Measurements from ENCODE around the gene CDH5. TPM values are rescaled to one million over a fixed set of nuclear protein-coding genes. Genes with fewer than 3 reads are reported as not detected.
A peak's percentile ranks its signal among the peaks of the same experiment; 100 is the strongest.

Gene CDH5
- total and polyA plus RNA-seq, 4 donors = 29.9 to 196 (median 81.1) TPM

GRCh38 chr16:66426112-66427035, 59.9 kb downstream of the CDH5 start:
- Histone ChIP-seq H3K9me3 (ENCODE audit: control insufficient read depth in 4 of 4, insufficient read depth in 3 of 4, low read length in 3 of 4) (peaks cover 0 to 3% (median 0%) of the 10 kb centered on the region in 4 donors), H3K27ac (ENCODE audit: low read depth in 1 of 2, low read length in 1 of 2) (no peak overlapping the region), H3K4me3 (no peak overlapping the region), H3K27me3 (ENCODE audit: control insufficient read depth in 3 of 3, insufficient read depth in 3 of 3, low read length in 2 of 3) (peaks cover 0 to 47% (median 3%) of the 10 kb centered on the region in 3 donors), H3K4me1 (ENCODE audit: control insufficient read depth in 5 of 5, insufficient read depth in 5 of 5, low read length in 5 of 5) (peaks cover 0 to 34% (median 2%) of the 10 kb centered on the region in 5 donors), H3K9ac (ENCODE audit: insufficient read depth in 1 of 2, low read length in 2 of 2) (no peak overlapping the region), H3K36me3 (ENCODE audit: control insufficient read depth in 4 of 4, insufficient read depth in 4 of 4, low read length in 4 of 4) (no peaks in the 10 kb centered on the region)
- WGBS, 2 donors = 15 to 16% methylated on average over 56 of the region's 56 CpGs
- TF ChIP-seq CTCF (IDR thresholded peaks at IDR 0.05; ENCODE audit: control extremely low read depth, extremely low read depth) = no peak
- ATAC-seq (ENCODE audit: insufficient read depth, low FRiP score) (no peak), DNase-seq (peak; percentile 37 to 46 (median 46))

GRCh38 chr16:66427036-66427860, 60.8 kb downstream of the CDH5 start, which contains the start of gene BEAN1:
TSS of gene BEAN1 (plus strand) at chr16:66427295. CDS start at chr16:66437677, 10,382 bp downstream.
- peaks cover 0 to 3% (median 0%) of the 10 kb centered on the region in 4 donors for H3K9me3 ChIP-seq (ENCODE audit: control insufficient read depth in 4 of 4, insufficient read depth in 3 of 4, low read length in 3 of 4)
- peaks cover 0 to 47% (median 3%) of the 10 kb centered on the region in 3 donors for H3K27me3 ChIP-seq (ENCODE audit: control insufficient read depth in 3 of 3, insufficient read depth in 3 of 3, low read length in 2 of 3)
- no peak within 1 kb of the TSS for H3K27ac ChIP-seq (ENCODE audit: low read depth in 1 of 2, low read length in 1 of 2)
- H3K9ac ChIP-seq (ENCODE audit: insufficient read depth in 1 of 2, low read length in 2 of 2) = no peak within 1 kb of the TSS
- peak; percentile 66 to 76 (median 69) for DNase-seq
- no peaks in the 10 kb centered on the region for H3K36me3 ChIP-seq (ENCODE audit: control insufficient read depth in 4 of 4, insufficient read depth in 4 of 4, low read length in 4 of 4)
- TF ChIP-seq CTCF (IDR thresholded peaks at IDR 0.05; ENCODE audit: control extremely low read depth, extremely low read depth) = no peak
- ATAC-seq (ENCODE audit: insufficient read depth, low FRiP score) = peak; percentile 13
- H3K4me1 ChIP-seq (ENCODE audit: control insufficient read depth in 5 of 5, insufficient read depth in 5 of 5, low read length in 5 of 5) = peaks cover 0 to 34% (median 2%) of the 10 kb centered on the region in 5 donors
- peak within 1 kb of the TSS; percentile 10 for H3K4me3 ChIP-seq
- WGBS, 2 donors = 0 to 1% methylated on average over 67 to 118 of the region's 118 CpGs

DNA sequence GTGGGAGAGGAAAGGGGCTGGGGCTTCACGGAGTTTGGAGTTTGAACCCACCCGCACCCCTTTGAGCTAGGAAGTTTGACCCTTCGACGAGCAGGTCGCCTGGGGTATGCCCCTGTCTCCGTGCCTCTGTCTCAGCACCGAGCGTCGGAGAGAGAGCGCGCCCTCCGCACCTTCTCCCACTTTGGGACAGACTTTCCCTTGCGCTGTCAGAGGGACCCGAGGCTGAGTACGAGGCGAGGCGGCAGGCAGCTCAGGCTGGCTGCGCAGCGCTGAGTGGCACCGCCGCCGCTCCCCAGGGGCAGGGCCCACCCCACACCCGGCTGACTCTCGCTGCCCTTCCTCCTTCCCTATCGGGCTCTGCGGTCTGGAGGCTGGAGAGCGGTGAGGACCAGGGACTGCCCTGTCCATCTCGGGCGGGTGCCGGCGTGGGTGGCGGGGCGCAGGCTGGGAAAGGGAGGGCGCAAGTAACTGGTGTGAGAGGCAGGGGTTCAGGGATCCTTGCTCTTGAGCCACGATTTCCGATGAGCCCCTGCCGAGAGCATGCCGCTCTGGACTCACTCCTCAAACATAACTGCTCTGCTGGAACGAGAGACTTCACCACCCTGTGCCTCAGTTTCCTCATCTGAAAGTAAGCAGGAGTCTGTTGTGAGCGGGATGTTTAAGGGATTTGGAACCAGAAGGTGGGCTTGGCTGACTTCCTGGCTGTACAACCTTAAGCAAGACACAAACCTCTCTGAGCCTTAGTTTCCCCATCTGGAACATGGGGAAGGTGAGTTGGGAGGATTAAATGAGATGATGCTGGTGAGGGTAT, 61.6 kb downstream of the CDH5 start:
- H3K27me3 ChIP-seq (ENCODE audit: control insufficient read depth in 3 of 3, insufficient read depth in 3 of 3, low read length in 2 of 3) = peaks cover 0 to 47% (median 3%) of the 10 kb centered on the region in 3 donors
- H3K9me3 ChIP-seq (ENCODE audit: control insufficient read depth in 4 of 4, insufficient read depth in 3 of 4, low read length in 3 of 4) = peaks cover 0 to 3% (median 0%) of the 10 kb centered on the region in 4 donors
- 9 to 18% methylated on average over 32 to 40 of the region's 40 CpGs for WGBS, 2 donors
- H3K4me1 ChIP-seq (ENCODE audit: control insufficient read depth in 5 of 5, insufficient read depth in 5 of 5, low read length in 5 of 5) = peaks cover 0 to 34% (median 2%) of the 10 kb centered on the region in 5 donors
- peak; percentile 37 for ATAC-seq (ENCODE audit: insufficient read depth, low FRiP score)
- TF ChIP-seq CTCF (IDR thresholded peaks at IDR 0.05; ENCODE audit: control extremely low read depth, extremely low read depth) = no peak
- H3K27ac ChIP-seq (ENCODE audit: low read depth in 1 of 2, low read length in 1 of 2) = no peak overlapping the region
- no peak overlapping the region for H3K9ac ChIP-seq (ENCODE audit: insufficient read depth in 1 of 2, low read length in 2 of 2)
- no peaks in the 10 kb centered on the region for H3K36me3 ChIP-seq (ENCODE audit: control insufficient read depth in 4 of 4, insufficient read depth in 4 of 4, low read length in 4 of 4)
- peak; percentile 30 to 38 (median 36) for DNase-seq
- H3K4me3 ChIP-seq = no peak overlapping the region
